Large intestine (tissue), 3 donors: ENCODE measurements around the gene PRDM16. TPM values are rescaled to one million over a fixed set of nuclear protein-coding genes. Genes with fewer than 3 reads are reported as not detected.

Experiments
- DNase-seq, 2 donors: peaks; one replicate each; pipeline versions ENCODE4 v3.0.0 to v3.0.0-alpha.2; 2013
- H3K27ac ChIP-seq: one replicate; pipeline ENCODE4 v1.5.1; 2013; ENCODE audit warnings: low read length
- H3K27me3 ChIP-seq: 2 replicates; pipeline ENCODE4 v1.6.1; 2013; ENCODE audit warnings: low read length; ENCODE audit not compliant: control insufficient read depth, insufficient read depth
- H3K36me3 ChIP-seq: 2 replicates; pipeline ENCODE4 v1.6.1; 2013; ENCODE audit warnings: low read length; ENCODE audit not compliant: control insufficient read depth, insufficient read depth
- H3K4me1 ChIP-seq: one replicate; pipeline ENCODE4 v1.6.1; 2013; ENCODE audit warnings: low read length; ENCODE audit not compliant: control insufficient read depth, insufficient read depth
- H3K4me3 ChIP-seq: one replicate; pipeline ENCODE4 v1.5.1; 2013; ENCODE audit warnings: low read length
- H3K9me3 ChIP-seq: one replicate; pipeline ENCODE4 v1.6.1; 2013; ENCODE audit warnings: mild to moderate bottlenecking, low read depth, low read length, moderate library complexity; ENCODE audit not compliant: control insufficient read depth
- WGBS: methylation state at CpG from one replicate; pipeline ENCODE4 v1.1.5; 2013; ENCODE audit warnings: low lambda C conversion rate; ENCODE audit not compliant: insufficient coverage; 5-methylcytosine and 5-hydroxymethylcytosine counted together
- polyA plus RNA-seq: library from polyadenylated mRNA; unstranded; fragments of 120-200 nt; gene quantifications from one replicate; pipeline ENCODE4 v1.2.1, GENCODE V29; 2013

PRDM16 gene
- polyA plus RNA-seq, 1 donor: 20.6 TPM

- peaks cover 37% of the 10 kb centered on the region for H3K27me3 ChIP-seq
- H3K36me3 ChIP-seq: no peaks in the 10 kb centered on the region
- WGBS: 100% methylated on average over 1 of the region's 1 CpG
- H3K27ac ChIP-seq: no peak overlapping the region
- no peaks in the 10 kb centered on the region for H3K4me1 ChIP-seq
- DNase-seq: no peak
- peaks cover 9% of the 10 kb centered on the region for H3K9me3 ChIP-seq
- H3K4me3 ChIP-seq: no peak overlapping the region
Observed at GRCh38 chr1:3026124-3026523, 42.9 kb upstream of the PRDM16 start.

GRCh38 chr1:3026581-3027391 is 42.2 kb upstream of the PRDM16 start:
- H3K9me3 ChIP-seq: peaks cover 5% of the 10 kb centered on the region
- no CpG with 5 or more reads among the region's 11 CpGs for WGBS
- no peak overlapping the region for H3K4me3 ChIP-seq
- no peak overlapping the region for H3K27ac ChIP-seq
- H3K36me3 ChIP-seq: no peaks in the 10 kb centered on the region
- no peak for DNase-seq
- H3K4me1 ChIP-seq: no peaks in the 10 kb centered on the region
- H3K27me3 ChIP-seq: peaks cover 37% of the 10 kb centered on the region

DNA sequence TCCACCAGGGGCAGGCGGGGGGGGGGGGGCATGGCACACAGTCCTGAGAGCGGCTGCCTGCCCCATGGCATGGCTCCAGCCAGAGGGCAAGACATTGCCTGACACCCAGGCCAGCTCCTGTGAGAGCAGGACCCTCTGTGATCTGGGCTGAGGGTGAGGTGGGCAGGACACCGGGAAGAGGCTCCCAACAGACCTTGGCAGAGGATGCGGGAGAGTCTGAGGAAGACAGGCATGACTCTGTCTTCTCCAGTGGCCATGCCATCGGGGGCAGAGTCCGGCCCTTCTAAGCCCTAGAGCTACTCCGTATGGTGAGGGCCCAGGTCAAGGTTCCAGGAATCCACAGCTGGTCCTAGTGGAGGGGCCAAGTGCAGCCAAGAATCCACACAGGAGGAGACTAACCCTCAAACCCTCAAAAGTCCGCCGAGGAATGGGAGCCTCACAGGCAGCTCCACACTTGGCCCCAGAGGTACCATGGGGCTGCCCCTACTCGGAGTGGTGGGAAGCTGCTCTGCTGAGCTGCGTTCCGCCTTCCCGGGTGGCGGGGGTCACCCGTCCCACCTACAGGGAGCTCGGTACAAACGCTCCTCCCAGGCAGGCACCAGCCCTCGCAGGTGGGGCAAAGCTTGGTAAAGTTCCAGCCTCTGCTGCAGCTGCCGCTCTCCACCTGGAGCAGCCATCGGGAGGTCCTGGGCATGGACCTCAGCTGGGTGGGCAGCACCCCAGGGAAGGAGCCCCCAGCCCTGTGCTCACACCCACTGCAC is 41.2 kb upstream of the PRDM16 start:
- no CpG with 5 or more reads among the region's 20 CpGs for WGBS
- Histone ChIP-seq H3K9me3 (no peaks in the 10 kb centered on the region), H3K27me3 (peaks cover 37% of the 10 kb centered on the region), H3K36me3 (no peaks in the 10 kb centered on the region), H3K27ac (no peak overlapping the region), H3K4me3 (no peak overlapping the region), H3K4me1 (no peaks in the 10 kb centered on the region)
- no peak for DNase-seq

- no peaks in the 10 kb centered on the region for H3K36me3 ChIP-seq
- WGBS: no CpG with 5 or more reads among the region's 32 CpGs
- H3K27ac ChIP-seq: no peak overlapping the region
- peaks cover 40% of the 10 kb centered on the region for H3K27me3 ChIP-seq
- H3K4me3 ChIP-seq: no peak overlapping the region
- H3K9me3 ChIP-seq: no peaks in the 10 kb centered on the region
- H3K4me1 ChIP-seq: no peaks in the 10 kb centered on the region
- no peak for DNase-seq
Observed at GRCh38 chr1:3028531-3029282, 40.3 kb upstream of the PRDM16 start.

- Histone ChIP-seq H3K36me3 (no peaks in the 10 kb centered on the region), H3K27me3 (peaks cover 40% of the 10 kb centered on the region), H3K4me1 (no peaks in the 10 kb centered on the region), H3K4me3 (no peak overlapping the region), H3K27ac (no peak overlapping the region), H3K9me3 (no peaks in the 10 kb centered on the region)
- no peak for DNase-seq
- no CpG with 5 or more reads among the region's 11 CpGs for WGBS
Observed at GRCh38 chr1:3029481-3029961, 39.5 kb upstream of the PRDM16 start.

GRCh38 chr1:3029991-3030662 is 38.9 kb upstream of the PRDM16 start:
- no peak for DNase-seq
- no peak overlapping the region for H3K27ac ChIP-seq
- H3K4me1 ChIP-seq: no peaks in the 10 kb centered on the region
- H3K9me3 ChIP-seq: no peaks in the 10 kb centered on the region
- no CpG with 5 or more reads among the region's 32 CpGs for WGBS
- no peak overlapping the region for H3K4me3 ChIP-seq
- H3K27me3 ChIP-seq: peaks cover 40% of the 10 kb centered on the region
- H3K36me3 ChIP-seq: no peaks in the 10 kb centered on the region

GRCh38 chr1:3030663-3031381 is 38.2 kb upstream of the PRDM16 start:
- Histone ChIP-seq H3K27me3 (peaks cover 40% of the 10 kb centered on the region), H3K27ac (no peak overlapping the region), H3K36me3 (no peaks in the 10 kb centered on the region), H3K9me3 (no peaks in the 10 kb centered on the region), H3K4me1 (no peaks in the 10 kb centered on the region), H3K4me3 (no peak overlapping the region)
- WGBS: no CpG with 5 or more reads among the region's 22 CpGs
- DNase-seq: no peak

- Histone ChIP-seq H3K4me3 (no peak overlapping the region), H3K36me3 (no peaks in the 10 kb centered on the region), H3K27me3 (peaks cover 40% of the 10 kb centered on the region), H3K27ac (no peak overlapping the region), H3K9me3 (no peaks in the 10 kb centered on the region), H3K4me1 (no peaks in the 10 kb centered on the region)
- no peak for DNase-seq
- WGBS: no CpG with 5 or more reads among the region's 35 CpGs
Observed at GRCh38 chr1:3031401-3032221, 37.4 kb upstream of the PRDM16 start.
